H9 (cell line): Measurements from ENCODE around the gene SLC4A5. TPM values are rescaled to one million over a fixed set of nuclear protein-coding genes. Genes with fewer than 3 reads are reported as not detected.
A peak's percentile ranks its signal among the peaks of the same experiment; 100 is the strongest.

Source experiments
- DNase-seq: peaks from one replicate; pipeline ENCODE4 v3.0.0-alpha.2; 2017
- H2AFZ ChIP-seq: one replicate; pipeline ENCODE4 v1.6.1; 2013; ENCODE audit warnings: mild to moderate bottlenecking, low read length, control low read depth, moderate library complexity
- H2AK5ac ChIP-seq: 2 replicates; pipeline ENCODE4 v1.6.1; 2013; ENCODE audit warnings: low read length, control low read depth, mixed read lengths; ENCODE audit not compliant: insufficient read length
- H2BK120ac ChIP-seq: one replicate; pipeline ENCODE4 v1.6.1; 2013; ENCODE audit warnings: low read depth, mild to moderate bottlenecking, low read length, control low read depth, inconsistent platforms; ENCODE audit not compliant: poor library complexity, severe bottlenecking
- H2BK12ac ChIP-seq: 2 replicates; pipeline ENCODE4 v1.6.1; 2013; ENCODE audit warnings: low read length, control low read depth, mixed read lengths, low read depth; ENCODE audit not compliant: insufficient read length
- H2BK15ac ChIP-seq: 2 replicates; pipeline ENCODE4 v1.6.1; 2013; ENCODE audit warnings: low read depth, low read length, control low read depth
- H2BK20ac ChIP-seq: one replicate; pipeline ENCODE4 v1.6.1; 2013; ENCODE audit warnings: low read depth, mild to moderate bottlenecking, low read length, control low read depth, inconsistent platforms; ENCODE audit not compliant: poor library complexity, severe bottlenecking
- H2BK5ac ChIP-seq: 2 replicates; pipeline ENCODE4 v1.6.1; 2013; ENCODE audit warnings: low read length, control low read depth, mixed read lengths; ENCODE audit not compliant: insufficient read length
- H3K14ac ChIP-seq: 2 replicates; pipeline ENCODE4 v1.6.1; 2013; ENCODE audit warnings: low read length, control low read depth; ENCODE audit not compliant: insufficient read depth
- H3K18ac ChIP-seq: 2 replicates; pipeline ENCODE4 v1.6.1; 2013; ENCODE audit warnings: low read depth, mild to moderate bottlenecking, mixed read lengths, low read length, control low read depth; ENCODE audit not compliant: insufficient read length
- H3K23ac ChIP-seq: 2 replicates; pipeline ENCODE4 v1.6.1; 2013; ENCODE audit warnings: low read length, control low read depth, mixed read lengths, low read depth; ENCODE audit not compliant: insufficient read length
- H3K23me2 ChIP-seq: 2 replicates; pipeline ENCODE4 v1.6.1; 2013; ENCODE audit warnings: low read depth, mild to moderate bottlenecking, mixed read lengths, low read length, control low read depth; ENCODE audit not compliant: insufficient read length, poor library complexity, severe bottlenecking
- H3K27ac ChIP-seq: 2 replicates; pipeline ENCODE4 v1.5.1; 2013; ENCODE audit warnings: low read length, control low read depth, mixed read lengths, low read depth; ENCODE audit not compliant: insufficient read length
- H3K27me3 ChIP-seq: 2 replicates; pipeline ENCODE4 v1.6.1; 2013; ENCODE audit warnings: low read length, control low read depth, inconsistent platforms; ENCODE audit not compliant: insufficient read depth
- H3K4ac ChIP-seq: 2 replicates; pipeline ENCODE4 v1.6.1; 2013; ENCODE audit warnings: low read depth, mild to moderate bottlenecking, control low read depth, inconsistent platforms, low read length, moderate library complexity
- H3K4me1 ChIP-seq: 2 replicates; pipeline ENCODE4 v1.6.1; 2013; ENCODE audit warnings: low read length, control low read depth, inconsistent platforms; ENCODE audit not compliant: insufficient read depth
- H3K4me2 ChIP-seq: 2 replicates; pipeline ENCODE4 v1.6.1; 2013; ENCODE audit warnings: low read length, control low read depth, mixed read lengths; ENCODE audit not compliant: insufficient read length, insufficient read depth
- H3K56ac ChIP-seq: 2 replicates; pipeline ENCODE4 v1.6.1; 2013; ENCODE audit warnings: low read depth, mild to moderate bottlenecking, mixed read lengths, low read length, control low read depth; ENCODE audit not compliant: insufficient read length
- H3K79me1 ChIP-seq: 2 replicates; pipeline ENCODE4 v1.6.1; 2013; ENCODE audit warnings: low read depth, mild to moderate bottlenecking, moderate library complexity, low read length, control low read depth, inconsistent platforms; ENCODE audit not compliant: insufficient read depth, poor library complexity, severe bottlenecking
- H3K79me2 ChIP-seq: 2 replicates; pipeline ENCODE4 v1.6.1; 2013; ENCODE audit warnings: low read length, control low read depth, inconsistent platforms; ENCODE audit not compliant: insufficient read depth
- H3K9ac ChIP-seq: 2 replicates; pipeline ENCODE4 v1.6.1; 2013; ENCODE audit warnings: low read length, control low read depth, mixed read lengths; ENCODE audit not compliant: insufficient read length; ENCODE audit errors: extremely low read depth
- H3K9me3 ChIP-seq: one replicate; pipeline ENCODE4 v1.6.1; 2013; ENCODE audit warnings: low read depth, low read length, inconsistent platforms; ENCODE audit not compliant: control insufficient read depth
- H3T11ph ChIP-seq: one replicate; pipeline ENCODE4 v1.6.1; 2013; ENCODE audit warnings: mild to moderate bottlenecking, low read length, control low read depth, inconsistent platforms
- H4K20me1 ChIP-seq: one replicate; pipeline ENCODE4 v1.6.1; 2013; ENCODE audit not compliant: control insufficient read depth, insufficient read length, insufficient read depth
- H4K5ac ChIP-seq: 2 replicates; pipeline ENCODE4 v1.6.1; 2013; ENCODE audit warnings: low read depth, mild to moderate bottlenecking, mixed read lengths, low read length, control low read depth; ENCODE audit not compliant: insufficient read length
- H4K8ac ChIP-seq: replicated peaks from 2 replicates; pipeline ENCODE4 v1.6.1; 2013; ENCODE audit warnings: low read length, control low read depth, mixed read lengths, low read depth; ENCODE audit not compliant: insufficient read length
- H4K91ac ChIP-seq: 2 replicates; pipeline ENCODE4 v1.6.1; 2013; ENCODE audit warnings: low read depth, mild to moderate bottlenecking, moderate library complexity, mixed read lengths, low read length, control low read depth; ENCODE audit not compliant: insufficient read length
- H3K27ac Mint-ChIP-seq, 3 experiments: 2 replicates in 2 of 3; 3 replicates in 1 of 3; pipeline ENCODE4 v1.8.0; 2020 to 2021; ENCODE audit warnings: mixed read lengths in 3 of 3, mild to moderate bottlenecking in 1 of 3, moderate library complexity in 1 of 3
- H3K27me3 Mint-ChIP-seq: 2 replicates; pipeline ENCODE4 v1.8.0; 2021; ENCODE audit warnings: low read depth, mild to moderate bottlenecking, moderate library complexity, mixed read lengths
- H3K36me3 Mint-ChIP-seq, 3 experiments: 2 replicates in 2 of 3; 3 replicates in 1 of 3; pipeline ENCODE4 v1.8.0; 2020 to 2021; ENCODE audit warnings: low read depth in 3 of 3, mixed read lengths in 3 of 3; ENCODE audit not compliant: insufficient read depth in 1 of 3
- H3K4me1 Mint-ChIP-seq, 2 experiments: 2 replicates each; pipeline ENCODE4 v1.8.0; 2020; ENCODE audit warnings: mixed read lengths in 2 of 2
- H3K4me3 Mint-ChIP-seq, 2 experiments: 2 replicates in 1 of 2; 3 replicates in 1 of 2; pipeline ENCODE4 v1.8.0; 2020 to 2021; ENCODE audit warnings: mild to moderate bottlenecking in 2 of 2, mixed read lengths in 2 of 2, moderate library complexity in 1 of 2
- H3K9me3 Mint-ChIP-seq, 2 experiments: 2 replicates in 1 of 2; 3 replicates in 1 of 2; pipeline ENCODE4 v1.8.0; 2020; ENCODE audit warnings: mild to moderate bottlenecking in 2 of 2, mixed read lengths in 2 of 2, moderate library complexity in 1 of 2
- CTCF ChIP-seq: fragments of 200-600 bp; sonication (generic); conservative IDR thresholded peaks from 3 replicates; pipeline ENCODE4 v1.8.0; 2021; ENCODE audit warnings: antibody characterized with exemption, mild to moderate bottlenecking
- WGBS: extraction: QIAGEN DNeasy Blood & Tissue Kit; methylation state at CpG from one replicate; pipeline ENCODE4 v1.1.7; 2013; ENCODE audit warnings: missing lambda C conversion rate, low lambda C conversion rate, mixed read lengths; ENCODE audit not compliant: insufficient read length; ENCODE audit errors: extremely low coverage; 5-methylcytosine and 5-hydroxymethylcytosine counted together
- total RNA-seq: library from RNA; stranded (reverse); gene quantifications from 2 replicates; pipeline ENCODE4 v1.2.1, GENCODE V29; 2021

SLC4A5 gene
- total RNA-seq, 1 experiment from 2014 or later: 0.50 TPM

- Mint-ChIP-seq H3K4me3 (peak overlapping the region; percentile 84 to 90), H3K4me1 (peaks cover 0 to 6% of the 10 kb centered on the region in 2 experiments; a peak in 3 of 4 replicates), H3K27ac (peak overlapping the region; percentile 86 to 98 (median 95); a peak in 6 of 7 replicates), H3K9me3 (no peaks in the 10 kb centered on the region), H3K36me3 (no peaks in the 10 kb centered on the region), H3K27me3 (peaks cover 1% of the 10 kb centered on the region)
- Histone ChIP-seq H3K79me2 (peaks cover 18% of the 10 kb centered on the region; the same call in 1 of the 2 replicates), H3T11ph (no peak overlapping the region), H3K27ac (no peak overlapping the region), H4K8ac (no peak overlapping the region), H2BK20ac (no peak overlapping the region), H3K23me2 (peaks cover 7% of the 10 kb centered on the region), H2BK12ac (no peak overlapping the region), H3K4me2 (peak overlapping the region; percentile 96), H4K20me1 (no peaks in the 10 kb centered on the region), H3K23ac (no peak overlapping the region), H3K18ac (no peak overlapping the region), H4K91ac (no peak overlapping the region), H3K56ac (no peak overlapping the region), H3K4ac (no peak overlapping the region), H2BK120ac (no peak overlapping the region), H2AFZ (peak overlapping the region; percentile 84), H2BK15ac (no peak overlapping the region), H2BK5ac (no peak overlapping the region), H3K79me1 (no peaks in the 10 kb centered on the region), H3K14ac (peak overlapping the region; percentile 48; the same call in 1 of the 2 replicates), H3K9me3 (no peaks in the 10 kb centered on the region), H3K4me1 (peaks cover 4% of the 10 kb centered on the region; the same call in 1 of the 2 replicates), H4K5ac (no peak overlapping the region), H2AK5ac (no peak overlapping the region), H3K9ac (peak overlapping the region; percentile 87), H3K27me3 (no peaks in the 10 kb centered on the region)
- no peak for DNase-seq
- TF ChIP-seq CTCF: no peak
- WGBS: no CpG with 5 or more reads among the region's 11 CpGs
Observed at GRCh38 chr2:74391209-74391579, 48.0 kb upstream of the SLC4A5 start.
